GM10248 (cell line): Measurements from ENCODE around the gene TLR1.

Experiments
- CTCF ChIA-PET: fragments of 300-600 bp; sonication (Branson Sonifier 250); formaldehyde crosslinking; extraction: SDS; loops from one replicate; lab custom pipeline; 2021; ENCODE audit warnings: antibody characterized with exemption; lab: Yijun Ruan, JAX
- POLR2A ChIA-PET: fragments of 350-650 bp; sonication (Branson Sonifier 250); formaldehyde crosslinking; extraction: SDS; loops from one replicate; lab custom pipeline; 2020; ENCODE audit warnings: antibody characterized with exemption; lab: Yijun Ruan, JAX
- DNase-seq: peaks from one replicate; pipeline ENCODE4 v3.0.0; 2012; ENCODE audit errors: extremely low spot score
- TF ChIP-seq, protein P1 (sequence below): IDR thresholded peaks from 2 replicates; pipeline ENCODE4 v1.5.1; 2012; ENCODE audit warnings: mild to moderate bottlenecking, low read depth; ENCODE audit errors: extremely low read depth, missing control alignments, control extremely low read depth

TLR1 gene

DNA sequence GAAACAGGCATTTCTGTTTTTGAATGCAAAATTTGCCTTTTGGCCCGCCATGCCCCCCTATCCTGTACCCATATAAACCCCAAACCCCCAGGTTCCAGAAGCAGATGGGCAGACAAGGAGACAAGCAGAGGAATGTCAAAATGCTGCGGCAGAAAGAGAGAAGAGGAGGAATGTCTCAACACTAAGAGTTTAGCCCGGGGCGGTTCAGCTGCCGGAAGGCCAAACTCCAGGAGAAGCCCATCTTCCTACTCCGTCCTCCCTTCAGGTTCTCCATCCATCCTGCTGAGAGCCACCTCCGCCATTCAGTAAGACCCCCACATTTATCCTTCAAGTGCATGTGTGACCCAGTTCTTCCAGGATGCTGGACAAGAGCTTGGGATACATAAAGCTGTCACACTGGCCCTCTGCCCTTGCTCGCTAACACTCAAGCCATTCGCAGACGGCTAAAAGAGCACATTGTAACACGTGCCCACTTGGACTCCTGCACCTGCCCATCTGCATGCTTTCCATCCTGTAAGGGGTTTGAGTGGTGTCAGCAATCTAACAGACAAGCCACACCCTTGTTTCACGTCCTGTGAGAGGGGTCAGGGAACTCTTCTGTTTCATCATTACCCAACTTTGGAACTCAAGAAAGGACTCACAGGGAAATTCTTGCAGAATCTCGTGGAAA, 53.1 kb downstream of the TLR1 start:
- DNase-seq: no peak
- ChIA-PET CTCF (interaction anchor here (0.9 to 1.3 kb wide), 2 partner anchors 9 to 16 kb away, joined by 3 to 5 read pairs; no protein-coding TSS in a partner anchor), POLR2A (no interaction called here)
- TF ChIP-seq, protein P1, sequence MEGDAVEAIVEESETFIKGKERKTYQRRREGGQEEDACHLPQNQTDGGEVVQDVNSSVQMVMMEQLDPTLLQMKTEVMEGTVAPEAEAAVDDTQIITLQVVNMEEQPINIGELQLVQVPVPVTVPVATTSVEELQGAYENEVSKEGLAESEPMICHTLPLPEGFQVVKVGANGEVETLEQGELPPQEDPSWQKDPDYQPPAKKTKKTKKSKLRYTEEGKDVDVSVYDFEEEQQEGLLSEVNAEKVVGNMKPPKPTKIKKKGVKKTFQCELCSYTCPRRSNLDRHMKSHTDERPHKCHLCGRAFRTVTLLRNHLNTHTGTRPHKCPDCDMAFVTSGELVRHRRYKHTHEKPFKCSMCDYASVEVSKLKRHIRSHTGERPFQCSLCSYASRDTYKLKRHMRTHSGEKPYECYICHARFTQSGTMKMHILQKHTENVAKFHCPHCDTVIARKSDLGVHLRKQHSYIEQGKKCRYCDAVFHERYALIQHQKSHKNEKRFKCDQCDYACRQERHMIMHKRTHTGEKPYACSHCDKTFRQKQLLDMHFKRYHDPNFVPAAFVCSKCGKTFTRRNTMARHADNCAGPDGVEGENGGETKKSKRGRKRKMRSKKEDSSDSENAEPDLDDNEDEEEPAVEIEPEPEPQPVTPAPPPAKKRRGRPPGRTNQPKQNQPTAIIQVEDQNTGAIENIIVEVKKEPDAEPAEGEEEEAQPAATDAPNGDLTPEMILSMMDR: no peak

DNA sequence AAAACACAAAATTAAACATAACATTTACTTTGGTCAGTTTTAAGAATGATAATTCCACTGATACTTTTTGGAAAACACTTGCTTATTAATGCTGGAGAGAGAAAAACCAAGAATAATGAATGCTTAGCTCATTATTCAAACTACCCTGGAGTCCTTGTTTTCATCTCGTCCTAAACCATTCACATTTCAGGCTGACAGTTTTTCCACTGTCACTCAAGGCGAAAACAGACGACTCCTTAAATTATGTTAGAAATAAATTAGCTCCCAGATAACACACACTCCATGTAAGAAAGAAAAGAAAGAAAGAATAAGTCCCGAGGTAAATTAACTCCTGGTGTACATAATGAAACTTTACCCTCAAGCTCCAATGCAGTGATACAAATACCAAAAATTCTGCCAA, 55.3 kb downstream of the TLR1 start:
- ChIA-PET CTCF (interaction anchor here (1.3 to 1.9 kb wide), 2 partner anchors 10 to 111 kb away, joined by 5 to 8 read pairs; no protein-coding TSS in a partner anchor), POLR2A (no interaction called here)
- DNase-seq: no peak
- TF ChIP-seq, protein P1: no peak

DNA sequence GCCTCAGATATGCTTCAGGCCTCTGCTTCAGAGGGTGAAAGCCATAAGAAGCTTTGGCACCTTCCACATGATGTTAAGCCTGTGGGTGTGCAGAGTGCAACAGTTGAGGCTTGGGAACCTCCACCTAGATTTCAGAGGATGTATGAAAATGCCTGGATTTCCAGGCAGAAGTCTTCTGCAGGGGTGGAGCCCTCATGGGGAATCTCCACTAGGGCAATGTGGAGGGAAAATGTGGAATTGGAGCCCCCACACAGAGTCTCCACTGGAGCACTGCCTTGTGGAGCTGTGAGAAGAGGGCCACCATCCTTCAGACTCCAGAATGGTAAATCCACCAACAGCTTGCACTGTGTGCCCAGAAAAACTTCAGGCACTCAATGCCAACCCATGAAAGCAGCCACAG, 57.0 kb downstream of the TLR1 start:
- ChIA-PET POLR2A (no interaction called here), CTCF (interaction anchor here (0.9 to 1.0 kb wide), 3 partner anchors 10 to 113 kb away, joined by 3 to 4 read pairs (median 3); partner anchors contain the start of gene TLR10)
- no peak for DNase-seq
- TF ChIP-seq, protein P1: no peak
